ENCODE results near the gene PRPF6.

PRPF6 gene

DNA sequence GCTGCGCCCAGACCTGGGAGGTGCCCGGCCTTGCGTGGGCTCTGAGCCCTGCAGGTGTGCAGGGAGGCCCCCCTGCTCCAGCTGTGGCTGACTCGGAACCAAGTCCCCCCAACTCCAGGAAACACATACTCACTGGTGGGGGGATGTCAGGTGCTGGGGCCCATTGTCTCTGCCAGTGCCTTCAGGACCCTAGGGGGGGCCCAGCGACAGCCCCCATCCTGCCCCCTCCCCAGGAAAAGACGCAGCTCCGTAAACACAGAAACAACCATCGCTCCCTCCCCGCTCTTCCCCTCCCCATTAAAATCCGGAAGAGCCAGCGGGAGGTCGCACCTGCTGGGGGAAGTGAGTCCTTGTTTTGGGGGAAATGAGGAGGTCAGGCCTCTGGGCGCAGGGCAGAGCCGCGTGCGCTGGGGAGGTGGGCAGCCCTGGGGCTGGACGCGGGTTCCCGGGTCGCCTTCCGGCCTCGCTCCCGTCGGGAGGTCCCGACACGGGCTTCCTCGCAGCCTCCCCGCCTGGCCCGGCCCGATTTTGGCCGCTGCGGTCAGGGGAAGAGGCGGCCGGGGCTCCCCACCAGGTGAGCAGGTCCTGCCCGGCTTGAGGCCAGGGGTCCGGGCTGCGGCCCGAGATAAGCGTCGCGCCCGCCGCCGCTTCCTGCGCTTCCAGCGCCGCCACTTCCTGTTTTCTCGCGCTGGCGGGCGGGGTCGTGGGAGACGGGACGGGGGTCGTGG is 61.3 kb downstream of the PRPF6 start:
- TF ChIP-seq CTCF (conservative IDR thresholded peaks at IDR 0.05; ENCODE audit: low read length) (no peak), EZH2phosphoT487 (IDR thresholded peaks at IDR 0.05; ENCODE audit: borderline replicate concordance) (no peak)
- Histone ChIP-seq H4K20me1 (ENCODE audit: insufficient read depth, low read length, poor library complexity, severe bottlenecking) (no peaks in the 10 kb centered on the region), H3K9ac (ENCODE audit: low read depth, low read length, poor library complexity, severe bottlenecking) (no peak overlapping the region), H3K36me3 (ENCODE audit: insufficient read depth, low read length) (no peaks in the 10 kb centered on the region), H3K4me3 (ENCODE audit: low read length, poor library complexity, severe bottlenecking) (no peak overlapping the region), H3F3A (ENCODE audit: low read depth) (no peaks in the 10 kb centered on the region), H3K9me2 (replicated peaks; ENCODE audit: low read depth, low read length) (no peaks in the 10 kb centered on the region), H3K4me1 (ENCODE audit: insufficient read depth, low read length, poor library complexity, severe bottlenecking) (peaks cover 45% of the 10 kb centered on the region), H3K4me2 (ENCODE audit: low read depth, low read length, poor library complexity, severe bottlenecking) (peak overlapping the region; percentile 4), H3K79me2 (ENCODE audit: insufficient read depth, low read length) (no peaks in the 10 kb centered on the region), H2AFZ (ENCODE audit: low read length) (no peak overlapping the region), H3K9me3 (ENCODE audit: insufficient read depth, low read depth, low read length) (no peaks in the 10 kb centered on the region), H3K27me3 (ENCODE audit: insufficient read depth, low read length, poor library complexity, severe bottlenecking) (no peaks in the 10 kb centered on the region)

GRCh38 chr20:64043768-64044167 is 62.8 kb downstream of the PRPF6 start:
- Histone ChIP-seq H3F3A (ENCODE audit: low read depth) (no peaks in the 10 kb centered on the region), H3K36me3 (ENCODE audit: insufficient read depth, low read length) (no peaks in the 10 kb centered on the region), H3K4me1 (ENCODE audit: insufficient read depth, low read length, poor library complexity, severe bottlenecking) (peaks cover 31% of the 10 kb centered on the region), H3K9ac (ENCODE audit: low read depth, low read length, poor library complexity, severe bottlenecking) (no peak overlapping the region), H3K9me2 (replicated peaks; ENCODE audit: low read depth, low read length) (no peaks in the 10 kb centered on the region), H3K27me3 (ENCODE audit: insufficient read depth, low read length, poor library complexity, severe bottlenecking) (no peaks in the 10 kb centered on the region), H3K79me2 (ENCODE audit: insufficient read depth, low read length) (no peaks in the 10 kb centered on the region), H3K9me3 (ENCODE audit: insufficient read depth, low read depth, low read length) (no peaks in the 10 kb centered on the region), H3K4me2 (ENCODE audit: low read depth, low read length, poor library complexity, severe bottlenecking) (no peak overlapping the region), H3K4me3 (ENCODE audit: low read length, poor library complexity, severe bottlenecking) (no peak overlapping the region), H4K20me1 (ENCODE audit: insufficient read depth, low read length, poor library complexity, severe bottlenecking) (no peaks in the 10 kb centered on the region), H2AFZ (ENCODE audit: low read length) (no peak overlapping the region)
- no peak for TF ChIP-seq EZH2phosphoT487 (IDR thresholded peaks at IDR 0.05; ENCODE audit: borderline replicate concordance)
- TF ChIP-seq CTCF (conservative IDR thresholded peaks at IDR 0.05; ENCODE audit: low read length) = no peak

- no peaks in the 10 kb centered on the region for H3F3A ChIP-seq (ENCODE audit: low read depth)
- no peaks in the 10 kb centered on the region for H4K20me1 ChIP-seq (ENCODE audit: insufficient read depth, low read length, poor library complexity, severe bottlenecking)
- H3K4me3 ChIP-seq (ENCODE audit: low read length, poor library complexity, severe bottlenecking) = no peak overlapping the region
- H3K79me2 ChIP-seq (ENCODE audit: insufficient read depth, low read length) = no peaks in the 10 kb centered on the region
- no peaks in the 10 kb centered on the region for H3K9me2 ChIP-seq (replicated peaks; ENCODE audit: low read depth, low read length)
- H3K9me3 ChIP-seq (ENCODE audit: insufficient read depth, low read depth, low read length) = no peaks in the 10 kb centered on the region
- H2AFZ ChIP-seq (ENCODE audit: low read length) = no peak overlapping the region
- H3K27me3 ChIP-seq (ENCODE audit: insufficient read depth, low read length, poor library complexity, severe bottlenecking) = no peaks in the 10 kb centered on the region
- no peak overlapping the region for H3K9ac ChIP-seq (ENCODE audit: low read depth, low read length, poor library complexity, severe bottlenecking)
- H3K36me3 ChIP-seq (ENCODE audit: insufficient read depth, low read length) = no peaks in the 10 kb centered on the region
- TF ChIP-seq CTCF (conservative IDR thresholded peaks at IDR 0.05; ENCODE audit: low read length) = no peak
- TF ChIP-seq EZH2phosphoT487 (IDR thresholded peaks at IDR 0.05; ENCODE audit: borderline replicate concordance) = no peak
- no peak overlapping the region for H3K4me2 ChIP-seq (ENCODE audit: low read depth, low read length, poor library complexity, severe bottlenecking)
- peaks cover 23% of the 10 kb centered on the region for H3K4me1 ChIP-seq (ENCODE audit: insufficient read depth, low read length, poor library complexity, severe bottlenecking)
These were observed 63.7 kb downstream of the PRPF6 start for GRCh38 chr20:64044484-64045247.

Data from Loucy (cell line).